ENCODE results near the gene ZNF440. TPM values are rescaled to one million over a fixed set of nuclear protein-coding genes. Genes with fewer than 3 reads are reported as not detected.
"Not testable (repeated sequence)": the region's sequence is repeated elsewhere in the genome, so short reads cannot be mapped to it uniquely, and the experiment has no call there.

Gene ZNF440
- total RNA-seq, 1 experiment from 2014 or later = 11.4 TPM

DNA sequence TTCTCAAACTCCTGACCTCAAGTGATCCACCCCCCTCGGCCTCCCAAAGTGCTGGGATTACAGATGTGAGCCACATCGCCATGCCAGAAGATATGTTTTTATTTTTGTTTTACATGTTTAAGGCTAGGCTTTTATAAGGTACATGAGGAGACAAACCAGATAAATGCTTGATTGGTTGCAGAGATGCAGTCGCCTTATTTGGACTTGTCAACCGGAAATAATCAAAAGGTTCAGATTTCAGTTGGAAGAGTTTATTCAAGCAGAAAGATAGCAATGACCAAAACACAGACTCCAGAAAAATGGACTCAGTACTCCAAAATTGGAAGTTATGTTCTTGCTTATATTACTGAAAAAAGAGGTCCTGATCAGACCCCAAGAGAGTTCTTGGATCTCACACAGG lies 36.2 kb downstream of the ZNF440 start:
- H3K9ac ChIP-seq (ENCODE audit: low read length); H3K36me3 ChIP-seq (ENCODE audit: control insufficient read depth in 1 of 2, insufficient read depth in 2 of 2, low read length in 2 of 2); BruUV-seq (replicated peaks); H3K4me1 ChIP-seq (ENCODE audit: control insufficient read depth in 1 of 2, insufficient read depth in 2 of 2, low read length in 2 of 2); DNase-seq (ENCODE audit: low read depth, low spot score); H3K79me2 ChIP-seq (ENCODE audit: insufficient read depth, low read length); H3K9me3 ChIP-seq (ENCODE audit: control insufficient read depth in 1 of 2, insufficient read depth in 1 of 2, low read depth in 1 of 2, low read length in 2 of 2); ATAC-seq; POLR2A ChIA-PET; H3K27ac ChIP-seq (ENCODE audit: low read depth, low read length); H2AFZ ChIP-seq (ENCODE audit: low read depth, low read length, poor library complexity, severe bottlenecking); H4K20me1 ChIP-seq (ENCODE audit: insufficient read depth); intact Hi-C loops (cut with micrococcal nuclease); H3K4me3 ChIP-seq (replicated peaks in 1 of 2; ENCODE audit: low read depth in 1 of 2, low read length in 2 of 2); H3K4me2 ChIP-seq (ENCODE audit: low read length); RAD21 ChIA-PET (ENCODE audit: low non-redundant PET in 1 of 2, low total read pairs in 2 of 2, uncharacterized antibody in 2 of 2, unreplicated experiment in 2 of 2); CTCF ChIA-PET; H3K27me3 ChIP-seq (ENCODE audit: insufficient read depth, low read length); H3K9me2 ChIP-seq (ENCODE audit: insufficient read depth): not testable (repeated sequence)

DNA sequence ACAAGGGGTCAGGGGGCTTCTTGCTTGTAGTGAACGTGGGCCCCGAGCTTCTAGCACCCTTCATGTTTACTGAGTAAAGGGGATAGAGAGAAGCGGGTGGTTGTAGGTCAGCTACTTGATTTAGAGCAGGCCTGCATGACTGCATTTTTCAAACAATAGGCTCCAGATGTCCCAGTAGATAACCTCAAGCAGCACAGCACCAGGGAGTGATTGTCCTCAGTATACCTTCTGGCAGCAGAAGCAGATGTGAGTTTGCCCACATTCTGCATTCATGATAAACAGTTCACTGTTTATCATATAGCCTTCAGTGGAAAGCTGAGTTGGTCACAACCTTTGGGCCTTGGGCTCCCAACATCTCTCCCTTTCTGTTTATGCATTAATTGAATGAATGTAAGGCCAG lies 39.3 kb downstream of the ZNF440 start:
- Histone ChIP-seq H3K27me3 (ENCODE audit: insufficient read depth, low read length) (no peaks in the 10 kb centered on the region), H3K36me3 (ENCODE audit: control insufficient read depth in 1 of 2, insufficient read depth in 2 of 2, low read length in 2 of 2) (no peaks in the 10 kb centered on the region), H3K4me2 (ENCODE audit: low read length) (no peak overlapping the region), H4K20me1 (ENCODE audit: insufficient read depth) (no peaks in the 10 kb centered on the region), H3K9me2 (ENCODE audit: insufficient read depth) (no peaks in the 10 kb centered on the region), H3K4me3 (replicated peaks in 1 of 2; ENCODE audit: low read depth in 1 of 2, low read length in 2 of 2) (no peak overlapping the region), H3K79me2 (ENCODE audit: insufficient read depth, low read length) (no peaks in the 10 kb centered on the region), H3K27ac (ENCODE audit: low read depth, low read length) (no peak overlapping the region), H3K9me3 (ENCODE audit: control insufficient read depth in 1 of 2, insufficient read depth in 1 of 2, low read depth in 1 of 2, low read length in 2 of 2) (no peaks in the 10 kb centered on the region), H2AFZ (ENCODE audit: low read depth, low read length, poor library complexity, severe bottlenecking) (no peak overlapping the region), H3K4me1 (ENCODE audit: control insufficient read depth in 1 of 2, insufficient read depth in 2 of 2, low read length in 2 of 2) (no peaks in the 10 kb centered on the region), H3K9ac (ENCODE audit: low read length) (no peak overlapping the region)
- ATAC-seq = no peak
- intact Hi-C loops (cut with micrococcal nuclease) = no loop called here
- RAD21 ChIA-PET (ENCODE audit: low non-redundant PET in 1 of 2, low total read pairs in 2 of 2, uncharacterized antibody in 2 of 2, unreplicated experiment in 2 of 2) = no interaction called here
- no peak for DNase-seq (ENCODE audit: low read depth, low spot score)
- POLR2A ChIA-PET = no interaction called here
- BruUV-seq (replicated peaks) = no TSS peak
- no peak for TF ChIP-seq EZH2 (IDR thresholded peaks at IDR 0.05)
- TF ChIP-seq EZH2phosphoT487 (IDR thresholded peaks at IDR 0.05; ENCODE audit: borderline replicate concordance) = no peak
- CTCF ChIA-PET = no interaction called here

DNA sequence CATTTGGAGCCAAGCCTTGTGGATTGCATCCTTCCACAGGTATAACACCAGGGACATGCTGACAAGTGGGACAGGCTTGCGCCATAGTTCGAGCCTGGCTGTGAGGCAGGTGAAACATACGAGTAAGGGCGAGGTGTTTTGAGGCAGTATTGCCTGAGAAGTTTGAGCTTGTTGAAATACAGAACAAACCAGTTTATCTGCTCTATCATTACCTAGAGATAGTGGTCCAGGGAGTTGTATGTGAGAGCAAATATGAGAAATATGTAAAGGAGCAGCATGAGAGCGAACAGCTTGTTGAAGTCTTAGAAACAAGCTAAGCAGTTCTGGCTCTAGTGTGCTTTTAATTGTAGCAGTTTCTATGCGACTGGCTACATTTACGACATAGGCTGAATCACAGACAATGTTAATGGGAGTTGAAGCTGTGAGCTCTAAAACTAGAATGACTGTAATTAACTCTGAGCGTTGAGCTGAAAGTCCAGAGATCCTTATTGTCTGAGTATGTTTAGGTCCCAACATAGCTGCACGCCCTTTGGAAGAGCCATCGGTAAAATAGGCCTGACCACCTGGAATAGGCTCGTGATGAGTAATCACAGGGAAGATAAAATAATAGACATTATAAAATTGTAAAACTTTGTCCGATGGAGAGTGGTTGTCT lies 42.6 kb downstream of the ZNF440 start:
- no peaks in the 10 kb centered on the region for H3K9me2 ChIP-seq (ENCODE audit: insufficient read depth)
- no peak for DNase-seq (ENCODE audit: low read depth, low spot score)
- H4K20me1 ChIP-seq (ENCODE audit: insufficient read depth) = no peaks in the 10 kb centered on the region
- H3K4me3 ChIP-seq (replicated peaks in 1 of 2; ENCODE audit: low read depth in 1 of 2, low read length in 2 of 2) = no peak overlapping the region
- no TSS peak for BruUV-seq (replicated peaks)
- ChIA-PET RAD21 (ENCODE audit: low non-redundant PET in 1 of 2, low total read pairs in 2 of 2, uncharacterized antibody in 2 of 2, unreplicated experiment in 2 of 2) (no interaction called here), POLR2A (no interaction called here), CTCF (no interaction called here)
- no peak overlapping the region for H2AFZ ChIP-seq (ENCODE audit: low read depth, low read length, poor library complexity, severe bottlenecking)
- H3K27ac ChIP-seq (ENCODE audit: low read depth, low read length) = no peak overlapping the region
- no peak overlapping the region for H3K9ac ChIP-seq (ENCODE audit: low read length)
- intact Hi-C loops (cut with micrococcal nuclease) = no loop called here
- no peaks in the 10 kb centered on the region for H3K4me1 ChIP-seq (ENCODE audit: control insufficient read depth in 1 of 2, insufficient read depth in 2 of 2, low read length in 2 of 2)
- H3K27me3 ChIP-seq (ENCODE audit: insufficient read depth, low read length) = no peaks in the 10 kb centered on the region
- H3K79me2 ChIP-seq (ENCODE audit: insufficient read depth, low read length) = no peaks in the 10 kb centered on the region
- H3K36me3 ChIP-seq (ENCODE audit: control insufficient read depth in 1 of 2, insufficient read depth in 2 of 2, low read length in 2 of 2) = no peaks in the 10 kb centered on the region
- no peak for ATAC-seq
- no peak overlapping the region for H3K4me2 ChIP-seq (ENCODE audit: low read length)
- peaks cover 0 to 4% of the 10 kb centered on the region in 2 experiments; a peak in 1 of 4 replicates for H3K9me3 ChIP-seq (ENCODE audit: control insufficient read depth in 1 of 2, insufficient read depth in 1 of 2, low read depth in 1 of 2, low read length in 2 of 2)
- TF ChIP-seq SP1 (IDR thresholded peaks at IDR 0.05; ENCODE audit: low read depth) (no peak), SRF (IDR thresholded peaks at IDR 0.05; ENCODE audit: low read depth) (no peak), SIN3A (IDR thresholded peaks at IDR 0.05; ENCODE audit: low read depth) (no peak), ZFX (IDR thresholded peaks at IDR 0.05) (no peak), FOSL1 (IDR thresholded peaks at IDR 0.05; ENCODE audit: low read depth) (no peak), EZH2phosphoT487 (IDR thresholded peaks at IDR 0.05; ENCODE audit: borderline replicate concordance) (no peak), TCF7L2 (IDR thresholded peaks at IDR 0.05; ENCODE audit: borderline replicate concordance, extremely low read depth, insufficient read depth, insufficient read length) (no peak), JUND (IDR thresholded peaks at IDR 0.05) (no peak), POLR2AphosphoS5 (IDR thresholded peaks at IDR 0.05; ENCODE audit: low read depth, low read length) (no peak)
- TF ChIP-seq, protein P1, sequence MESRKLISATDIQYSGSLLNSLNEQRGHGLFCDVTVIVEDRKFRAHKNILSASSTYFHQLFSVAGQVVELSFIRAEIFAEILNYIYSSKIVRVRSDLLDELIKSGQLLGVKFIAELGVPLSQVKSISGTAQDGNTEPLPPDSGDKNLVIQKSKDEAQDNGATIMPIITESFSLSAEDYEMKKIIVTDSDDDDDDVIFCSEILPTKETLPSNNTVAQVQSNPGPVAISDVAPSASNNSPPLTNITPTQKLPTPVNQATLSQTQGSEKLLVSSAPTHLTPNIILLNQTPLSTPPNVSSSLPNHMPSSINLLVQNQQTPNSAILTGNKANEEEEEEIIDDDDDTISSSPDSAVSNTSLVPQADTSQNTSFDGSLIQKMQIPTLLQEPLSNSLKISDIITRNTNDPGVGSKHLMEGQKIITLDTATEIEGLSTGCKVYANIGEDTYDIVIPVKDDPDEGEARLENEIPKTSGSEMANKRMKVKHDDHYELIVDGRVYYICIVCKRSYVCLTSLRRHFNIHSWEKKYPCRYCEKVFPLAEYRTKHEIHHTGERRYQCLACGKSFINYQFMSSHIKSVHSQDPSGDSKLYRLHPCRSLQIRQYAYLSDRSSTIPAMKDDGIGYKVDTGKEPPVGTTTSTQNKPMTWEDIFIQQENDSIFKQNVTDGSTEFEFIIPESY (IDR thresholded peaks at IDR 0.05; ENCODE audit: extremely low read depth, insufficient replicate concordance, low read length) = no peak
